H1 (cell line): ENCODE results near the gene CDH20. TPM values are rescaled to one million over a fixed set of nuclear protein-coding genes. Genes with fewer than 3 reads are reported as not detected.

Source experiments
- CTCF ChIA-PET: fragments of 300-600 bp; sonication (Branson Sonifier 250); formaldehyde crosslinking; loops from one replicate; lab custom pipeline; 2021; ENCODE audit not compliant: partially characterized antibody; lab: Charles Lee
- POLR2A ChIA-PET: fragments of 300-600 bp; sonication (Branson Sonifier 250); formaldehyde crosslinking; loops from one replicate; lab custom pipeline; 2021; ENCODE audit warnings: inconsistent platforms; ENCODE audit not compliant: partially characterized antibody; lab: Charles Lee
- DNase-seq, 2 experiments: peaks; one replicate each; pipeline versions ENCODE4 v3.0.0 to v3.0.0-alpha.2; 2010 to 2022; ENCODE audit warnings: low spot score in 2 of 2, low read depth in 1 of 2, mixed read lengths in 1 of 2
- FAIRE-seq: peaks from 2 replicates; lab custom pipeline; 2011; peaks lifted over from hg19 to GRCh38; lab: Jason Lieb, UNC
- H2AFZ ChIP-seq: 2 replicates; pipeline ENCODE4 v1.8.1; 2012; ENCODE audit warnings: low read length, inconsistent platforms
- H2AK5ac ChIP-seq: 2 replicates; pipeline ENCODE4 v1.6.1; 2013; ENCODE audit warnings: low read depth, low read length
- H2BK120ac ChIP-seq: replicated peaks from 2 replicates; pipeline ENCODE3; 2013; ENCODE audit warnings: low read depth, low read length, inconsistent platforms
- H2BK12ac ChIP-seq: 2 replicates; pipeline ENCODE4 v1.6.1; 2013; ENCODE audit warnings: low read depth, low read length
- H2BK15ac ChIP-seq: 2 replicates; pipeline ENCODE4 v1.6.1; 2013; ENCODE audit warnings: low read length
- H2BK20ac ChIP-seq: 2 replicates; pipeline ENCODE4 v1.6.1; 2013; ENCODE audit warnings: low read length
- H2BK5ac ChIP-seq: 2 replicates; pipeline ENCODE4 v1.6.1; 2013; ENCODE audit warnings: low read depth, low read length
- H3K14ac ChIP-seq: 2 replicates; pipeline ENCODE4 v1.6.1; 2013; ENCODE audit warnings: inconsistent platforms; ENCODE audit not compliant: insufficient read length
- H3K18ac ChIP-seq: 2 replicates; pipeline ENCODE4 v1.6.1; 2013; ENCODE audit warnings: low read length; ENCODE audit errors: extremely low read depth
- H3K23ac ChIP-seq: 2 replicates; pipeline ENCODE4 v1.6.1; 2013; ENCODE audit warnings: inconsistent platforms; ENCODE audit not compliant: insufficient read length
- H3K23me2 ChIP-seq: 2 replicates; pipeline ENCODE4 v1.6.1; 2013; ENCODE audit warnings: low read depth, low read length
- H3K27ac ChIP-seq: 2 replicates; pipeline ENCODE4 v1.6.1; 2011; ENCODE audit warnings: low read depth, low read length, inconsistent platforms
- H3K27me3 ChIP-seq, 4 experiments: replicated peaks in 1 of 4; 1 replicate in 1 of 4; 2 replicates in 3 of 4; pipeline versions ENCODE4 v1.6.1 to v1.8.1; 2011 to 2013; ENCODE audit warnings: low read length in 3 of 4, mild to moderate bottlenecking in 3 of 4, inconsistent platforms in 2 of 4, mixed read lengths in 2 of 4, moderate library complexity in 1 of 4; ENCODE audit not compliant: control insufficient read depth in 3 of 4, insufficient read depth in 3 of 4; ENCODE audit errors: extremely low read depth in 1 of 4
- H3K36me3 ChIP-seq, 4 experiments: 2 replicates each; pipeline versions ENCODE4 v1.6.1 to v1.8.1; 2011 to 2013; ENCODE audit warnings: mild to moderate bottlenecking in 4 of 4, low read length in 3 of 4, moderate library complexity in 2 of 4, control low read depth in 1 of 4, inconsistent platforms in 1 of 4; ENCODE audit not compliant: insufficient read depth in 4 of 4, control insufficient read depth in 2 of 4
- H3K4ac ChIP-seq: replicated peaks from 2 replicates; pipeline ENCODE3; 2013; ENCODE audit warnings: low read length, low read depth, mixed read lengths, inconsistent platforms; ENCODE audit not compliant: insufficient read length
- H3K4me1 ChIP-seq, 4 experiments: replicated peaks in 1 of 4; 1 replicate in 1 of 4; 2 replicates in 3 of 4; pipeline versions ENCODE4 v1.6.1 to v1.8.1; 2011 to 2013; ENCODE audit warnings: low read length in 3 of 4, inconsistent platforms in 2 of 4, mixed read lengths in 1 of 4; ENCODE audit not compliant: insufficient read depth in 4 of 4, control insufficient read depth in 3 of 4
- H3K4me2 ChIP-seq, 2 experiments: 2 replicates each; pipeline versions ENCODE4 v1.6.1 to v1.8.1; 2011 to 2013; ENCODE audit warnings: low read depth in 2 of 2, low read length in 2 of 2, control low read depth in 1 of 2, inconsistent platforms in 1 of 2, mild to moderate bottlenecking in 1 of 2; ENCODE audit not compliant: insufficient read depth in 1 of 2
- H3K4me3 ChIP-seq, 4 experiments: fragments of 200-600, 300-600 bp in 1 of 4; sonication (generic), shearing (Covaris generic), sonication (Bioruptor Twin) in 1 of 4; 2 replicates each; pipeline versions ENCODE4 v1.5.1 to v1.8.1; 2011 to 2016; ENCODE audit warnings: low read length in 4 of 4, low read depth in 3 of 4, control low read depth in 2 of 4, inconsistent platforms in 2 of 4, mild to moderate bottlenecking in 2 of 4, mixed read lengths in 1 of 4, moderate library complexity in 1 of 4; ENCODE audit not compliant: insufficient read depth in 2 of 4; ENCODE audit errors: extremely low read depth in 1 of 4
- H3K56ac ChIP-seq: replicated peaks from 2 replicates; pipeline ENCODE3; 2013; ENCODE audit warnings: low read depth, mild to moderate bottlenecking, mixed read lengths, low read length, inconsistent platforms; ENCODE audit not compliant: insufficient read length
- H3K79me1 ChIP-seq: 2 replicates; pipeline ENCODE4 v1.6.1; 2013; ENCODE audit warnings: low read depth, low read length, control low read depth
- H3K79me2 ChIP-seq, 2 experiments: 2 replicates each; pipeline versions ENCODE4 v1.6.1 to v1.8.1; 2012 to 2013; ENCODE audit warnings: low read length in 2 of 2, mild to moderate bottlenecking in 2 of 2, inconsistent platforms in 1 of 2; ENCODE audit not compliant: insufficient read depth in 2 of 2, control insufficient read depth in 1 of 2
- H3K9ac ChIP-seq, 4 experiments: replicated peaks in 1 of 4; 1 replicate in 1 of 4; 2 replicates in 3 of 4; pipeline versions ENCODE4 v1.6.1 to v1.8.1; 2011 to 2013; ENCODE audit warnings: low read depth in 3 of 4, low read length in 3 of 4, control low read depth in 2 of 4, mild to moderate bottlenecking in 2 of 4, moderate library complexity in 2 of 4, inconsistent platforms in 1 of 4; ENCODE audit errors: extremely low read depth in 1 of 4
- H3K9me3 ChIP-seq, 2 experiments: 2 replicates each; pipeline versions ENCODE4 v1.6.1 to v1.8.1; 2012 to 2013; ENCODE audit warnings: mild to moderate bottlenecking in 2 of 2, moderate library complexity in 2 of 2, control low read depth in 1 of 2, inconsistent platforms in 1 of 2, low read depth in 1 of 2, low read length in 1 of 2, mixed read lengths in 1 of 2; ENCODE audit not compliant: insufficient read depth in 2 of 2
- H4K20me1 ChIP-seq, 2 experiments: replicated peaks in 1 of 2; 2 replicates each; pipeline versions ENCODE3 to v1.8.1; 2011 to 2013; ENCODE audit warnings: inconsistent platforms in 2 of 2, low read length in 2 of 2, mild to moderate bottlenecking in 1 of 2; ENCODE audit not compliant: insufficient read depth in 2 of 2, control insufficient read depth in 1 of 2
- H4K5ac ChIP-seq: 2 replicates; pipeline ENCODE4 v1.6.1; 2013; ENCODE audit warnings: low read length, low read depth, mixed read lengths, inconsistent platforms; ENCODE audit not compliant: insufficient read length
- H4K8ac ChIP-seq: 2 replicates; pipeline ENCODE4 v1.8.0; 2013; ENCODE audit warnings: mild to moderate bottlenecking, moderate library complexity, low read length, inconsistent platforms; ENCODE audit not compliant: insufficient read depth; ENCODE audit errors: extremely low read depth
- H4K91ac ChIP-seq: replicated peaks from 2 replicates; pipeline ENCODE3; 2013; ENCODE audit warnings: low read length, mixed read lengths, inconsistent platforms; ENCODE audit not compliant: insufficient read length
- BRCA1 ChIP-seq: IDR thresholded peaks from 2 replicates; pipeline ENCODE4 v1.6.1; 2012; ENCODE audit warnings: low read depth, low read length, improper control_type of control experiment
- CEBPB ChIP-seq: IDR thresholded peaks from 2 replicates; pipeline ENCODE4 v1.6.1; 2012; ENCODE audit warnings: low read depth, low read length
- CHD1 ChIP-seq: IDR thresholded peaks from 2 replicates; pipeline ENCODE4 v1.6.1; 2012; ENCODE audit warnings: low read depth, low read length, improper control_type of control experiment
- EZH2 ChIP-seq: fragments of 200-600 bp; sonication (generic); IDR thresholded peaks from 2 replicates; pipeline ENCODE4 v1.7.1; 2012; ENCODE audit warnings: low read depth, mild to moderate bottlenecking, moderate library complexity, low read length, inconsistent platforms; ENCODE audit not compliant: severe bottlenecking
- GABPA ChIP-seq: IDR thresholded peaks from 2 replicates; pipeline ENCODE4 v1.6.1; 2011; ENCODE audit warnings: mild to moderate bottlenecking, low read length, moderate library complexity, borderline replicate concordance; ENCODE audit not compliant: insufficient read depth
- HDAC2 ChIP-seq, 2 experiments: fragments of 300-600 bp in 1 of 2; sonication (generic) in 1 of 2; IDR thresholded peaks; 2 replicates each; pipeline ENCODE4 v1.6.1; 2011 to 2012; ENCODE audit warnings: low read depth in 2 of 2, low read length in 2 of 2, mild to moderate bottlenecking in 2 of 2, moderate library complexity in 2 of 2, borderline replicate concordance in 1 of 2, inconsistent platforms in 1 of 2
- KDM1A ChIP-seq: fragments of 200-600, 300-600 bp; sonication (generic); IDR thresholded peaks from 2 replicates; pipeline ENCODE4 v1.7.1; 2016; ENCODE audit warnings: mild to moderate bottlenecking, low read length, borderline replicate concordance
- MAFK ChIP-seq: IDR thresholded peaks from 2 replicates; pipeline ENCODE4 v1.6.1; 2012; ENCODE audit warnings: low read depth, mild to moderate bottlenecking, improper control_type of control experiment, low read length
- POU5F1 ChIP-seq: IDR thresholded peaks from 2 replicates; pipeline ENCODE4 v1.6.1; 2011; ENCODE audit warnings: low read depth, mild to moderate bottlenecking, low read length, moderate library complexity
- SAP30 ChIP-seq: fragments of 300-600 bp; sonication (generic); IDR thresholded peaks from 2 replicates; pipeline ENCODE4 v1.7.1; 2012; ENCODE audit warnings: low read length, moderate library complexity, mild to moderate bottlenecking, inconsistent platforms; ENCODE audit not compliant: insufficient read depth, insufficient replicate concordance
- SIX5 ChIP-seq: IDR thresholded peaks from 2 replicates; pipeline ENCODE4 v1.6.1; 2011; ENCODE audit warnings: mild to moderate bottlenecking, low read depth, low read length
- TAF1 ChIP-seq: IDR thresholded peaks from 2 replicates; pipeline ENCODE4 v1.6.1; 2011; ENCODE audit warnings: mild to moderate bottlenecking, low read depth, low read length
- WGBS, 2 experiments: shearing (Covaris generic) in 1 of 2; methylation state at CpG; one replicate each; pipeline versions ENCODE4 v1.1.6 to v1.1.7; 2013 to 2015; ENCODE audit warnings: low lambda C conversion rate in 2 of 2, mixed read lengths in 2 of 2, inconsistent platforms in 1 of 2, low coverage in 1 of 2, missing lambda C conversion rate in 1 of 2; ENCODE audit not compliant: insufficient replicate concordance in 2 of 2, insufficient coverage in 1 of 2, insufficient read length in 1 of 2; ENCODE audit errors: extremely low coverage in 1 of 2, missing lambda C conversion rate in 1 of 2; 5-methylcytosine and 5-hydroxymethylcytosine counted together
- polyA plus RNA-seq, 7 experiments: library from polyadenylated mRNA; depleted of rRNA in 3 of 7; stranded (reverse) in 5 of 7; unstranded in 2 of 7; fragments of >200 nt in 5 of 7; fragments of 200-250 nt in 2 of 7; gene quantifications; 1 replicate in 5 of 7; 2 replicates in 1 of 7; 4 replicates in 1 of 7; pipeline versions ENCODE4 v1.2.1 to v1.2.3, GENCODE V29; 2011 to 2013; ENCODE audit warnings: missing spikeins in 2 of 7, mixed read lengths in 2 of 7
- total RNA-seq: library from RNA; stranded (reverse); fragmentation: NEBNext Ultra II Directional; extraction: Animal tissue kit (Norgen Biotek cat#: 25700); gene quantifications from 2 replicates; pipeline ENCODE4 v1.2.1, GENCODE V29; 2021

CDH20 gene
- total and polyA plus RNA-seq, 2 of the 8 experiments (the other 6 are each of a cell fraction or from before 2014, with no cell fraction given), result 0.07 to 0.12 TPM

DNA sequence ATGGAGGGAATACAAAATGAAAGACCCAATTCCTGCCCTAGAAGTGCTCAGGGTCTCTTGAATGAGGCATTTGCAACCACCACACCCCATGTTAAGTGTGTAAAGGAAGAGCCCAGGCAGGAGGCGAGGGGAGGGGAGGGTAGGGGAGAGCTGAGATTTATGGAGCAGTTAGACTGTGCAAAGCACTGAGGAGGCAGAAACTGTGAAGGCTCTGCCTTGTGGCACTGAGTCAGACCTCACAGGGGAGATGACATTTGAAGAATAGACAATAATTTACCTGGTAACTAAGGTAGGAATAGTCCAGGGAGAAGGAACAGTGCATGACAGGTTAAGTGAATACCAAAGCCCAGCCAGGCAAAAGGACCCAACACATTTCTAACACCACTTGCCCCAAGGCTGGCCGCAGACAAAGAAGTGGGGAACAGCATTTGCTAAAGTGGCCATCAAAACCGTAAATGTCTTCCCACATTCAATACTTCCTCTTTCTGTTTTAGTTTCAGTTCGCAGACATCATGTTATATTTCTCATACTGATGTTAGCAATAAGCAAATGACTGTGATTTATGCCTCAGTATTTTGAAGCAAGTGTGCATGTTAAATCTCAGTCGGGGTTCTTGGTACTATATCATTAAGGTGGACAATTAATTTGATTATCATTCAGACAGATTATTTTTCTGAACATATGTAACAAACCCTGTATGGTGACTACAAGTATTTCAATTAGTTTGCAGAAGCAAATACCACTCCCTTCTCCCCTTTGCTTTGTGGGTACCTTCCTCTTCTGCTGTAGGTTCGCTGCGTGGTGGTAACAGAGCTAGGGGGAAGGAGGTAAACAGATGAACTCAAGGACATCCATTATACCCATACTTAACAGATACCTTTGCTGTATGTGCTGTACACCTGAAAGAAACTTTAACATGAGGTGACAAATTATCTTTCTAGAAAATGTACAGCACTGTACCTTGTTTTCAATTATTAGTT, 27.5 kb downstream of the CDH20 start:
- Histone ChIP-seq H3K9ac (no peak overlapping the region), H3K27me3 (no peaks in the 10 kb centered on the region), H3K23ac (no peak overlapping the region), H3K18ac (no peak overlapping the region), H4K8ac (no peak overlapping the region), H2AFZ (no peak overlapping the region), H2AK5ac (no peak overlapping the region), H3K79me1 (no peaks in the 10 kb centered on the region), H2BK12ac (no peak overlapping the region), H3K4ac (no peak overlapping the region), H4K5ac (no peak overlapping the region), H3K36me3 (no peaks in the 10 kb centered on the region; a peak in 1 of 8 replicates), H3K27ac (no peak overlapping the region), H2BK120ac (no peak overlapping the region), H3K4me3 (no peak overlapping the region), H4K91ac (no peak overlapping the region), H3K23me2 (no peaks in the 10 kb centered on the region), H4K20me1 (no peaks in the 10 kb centered on the region), H2BK5ac (no peak overlapping the region), H2BK15ac (no peak overlapping the region), H2BK20ac (no peak overlapping the region), H3K4me1 (peaks cover 0 to 3% (median 1%) of the 10 kb centered on the region in 4 experiments; a peak in 2 of 7 replicates), H3K4me2 (no peak overlapping the region), H3K9me3 (no peaks in the 10 kb centered on the region), H3K56ac (no peak overlapping the region), H3K79me2 (no peaks in the 10 kb centered on the region), H3K14ac (no peak overlapping the region)
- no peak for FAIRE-seq
- no peak for DNase-seq
- CTCF ChIA-PET, result no interaction called here
- 85% methylated on average over 7 of the region's 7 CpGs; no CpG with 5 or more reads in 1 of the 2 experiments for WGBS, 2 experiments
- POLR2A ChIA-PET, result no interaction called here
- TF ChIP-seq TAF1 (no peak), BRCA1 (no peak), SAP30 (no peak), CHD1 (no peak), HDAC2 (IDR thresholded peaks at IDR 0.05; ENCODE audit: borderline replicate concordance in 1 of 2, low read depth in 2 of 2, low read length in 2 of 2) (no peak), MAFK (no peak), KDM1A (no peak), EZH2 (no peak), GABPA (no peak), POU5F1 (no peak), CEBPB (no peak), SIX5 (no peak)
